GM23338 (cell line): Measurements from ENCODE around the gene MARK2. TPM values are rescaled to one million over a fixed set of nuclear protein-coding genes. Genes with fewer than 3 reads are reported as not detected.

Source experiments
- ATAC-seq: fragments of 200-7000 bp; cut with Tn5 transposase; 3 replicates; pipeline ENCODE4 v1.9.1; 2020
- DNase-seq: peaks from one replicate; pipeline ENCODE4 v3.0.0-alpha.2; 2015; ENCODE audit warnings: low spot score
- H2AFZ ChIP-seq: fragments of 200-600 bp; sonication (generic); 2 replicates; pipeline ENCODE4 v1.8.0; 2016; ENCODE audit warnings: antibody characterized with exemption, mild to moderate bottlenecking, moderate library complexity
- H3F3A ChIP-seq: fragments of 200-600 bp; sonication (generic); replicated peaks from 2 replicates; pipeline ENCODE4 v1.8.0; 2017; ENCODE audit warnings: antibody characterized with exemption, mixed run types, low read depth
- H3K27ac ChIP-seq: fragments of 200-600 bp; sonication (generic); 2 replicates; pipeline ENCODE4 v1.6.1; 2016; ENCODE audit warnings: low read depth
- H3K27me3 ChIP-seq: fragments of 200-600 bp; sonication (generic); 2 replicates; pipeline ENCODE4 v1.8.0; 2016; ENCODE audit warnings: mild to moderate bottlenecking, mixed run types, moderate library complexity; ENCODE audit not compliant: insufficient read depth
- H3K36me3 ChIP-seq: fragments of 200-600 bp; sonication (generic); 2 replicates; pipeline ENCODE4 v1.8.0; 2016; ENCODE audit warnings: mild to moderate bottlenecking; ENCODE audit not compliant: insufficient read depth
- H3K4me1 ChIP-seq: fragments of 200-600 bp; sonication (generic); 2 replicates; pipeline ENCODE4 v1.8.0; 2016; ENCODE audit warnings: mild to moderate bottlenecking, moderate library complexity; ENCODE audit not compliant: insufficient read depth
- H3K4me2 ChIP-seq: fragments of 200-600 bp; sonication (generic); 2 replicates; pipeline ENCODE4 v1.7.1; 2017; ENCODE audit warnings: mixed run types
- H3K4me3 ChIP-seq: fragments of 200-600 bp; sonication (generic); 2 replicates; pipeline ENCODE4 v1.6.1; 2016; ENCODE audit warnings: mixed run types
- H3K79me2 ChIP-seq: fragments of 200-600 bp; sonication (generic); replicated peaks from 2 replicates; pipeline ENCODE4 v1.8.0; 2017; ENCODE audit warnings: mild to moderate bottlenecking; ENCODE audit not compliant: insufficient read depth
- H3K9me2 ChIP-seq: fragments of 200-600 bp; sonication (generic); 2 replicates; pipeline ENCODE4 v1.8.0; 2017; ENCODE audit not compliant: insufficient read depth
- H4K20me1 ChIP-seq: fragments of 200-600 bp; sonication (generic); replicated peaks from 2 replicates; pipeline ENCODE4 v1.8.0; 2017; ENCODE audit warnings: mild to moderate bottlenecking; ENCODE audit not compliant: insufficient read depth
- H3K27ac Mint-ChIP-seq: 2 replicates; pipeline ENCODE4 v1.8.0; 2020; ENCODE audit warnings: inconsistent platforms, mild to moderate bottlenecking, moderate library complexity, mixed read lengths
- H3K27me3 Mint-ChIP-seq: 3 replicates; pipeline ENCODE4 v1.8.0; 2022; ENCODE audit warnings: low read depth, mild to moderate bottlenecking, moderate library complexity, mixed read lengths, inconsistent platforms; ENCODE audit not compliant: insufficient read depth, poor library complexity
- H3K36me3 Mint-ChIP-seq: 3 replicates; pipeline ENCODE4 v1.8.0; 2021; ENCODE audit warnings: low read depth, mild to moderate bottlenecking, inconsistent platforms, moderate library complexity, mixed read lengths
- H3K4me1 Mint-ChIP-seq: 3 replicates; pipeline ENCODE4 v1.8.0; 2020; ENCODE audit warnings: mild to moderate bottlenecking, inconsistent platforms, mixed read lengths
- H3K4me3 Mint-ChIP-seq: 3 replicates; pipeline ENCODE4 v1.8.0; 2021; ENCODE audit warnings: moderate library complexity, mild to moderate bottlenecking, inconsistent platforms, mixed read lengths
- H3K9me3 Mint-ChIP-seq: 3 replicates; pipeline ENCODE4 v1.8.0; 2020; ENCODE audit warnings: moderate library complexity, mild to moderate bottlenecking, inconsistent platforms, mixed read lengths
- CREB1 ChIP-seq: fragments of 250-450 bp; sonication (Bioruptor Pico); IDR thresholded peaks from 2 replicates; pipeline ENCODE4 v1.5.0; 2020; ENCODE audit warnings: low read depth, mild to moderate bottlenecking, moderate library complexity
- NANOG ChIP-seq: IDR thresholded peaks from 2 replicates; pipeline ENCODE4 v1.6.1; 2016; ENCODE audit warnings: antibody characterized with exemption, borderline replicate concordance
- POLR2AphosphoS5 ChIP-seq: IDR thresholded peaks from 2 replicates; pipeline ENCODE4 v1.6.1; 2016; ENCODE audit warnings: antibody characterized with exemption, low read depth
- STAT1 ChIP-seq: IDR thresholded peaks from one replicate; pipeline ENCODE4 v1.6.1; 2016; ENCODE audit warnings: antibody characterized with exemption; ENCODE audit not compliant: unreplicated experiment
- ZNF331 ChIP-seq: fragments of 250-450 bp; sonication (Bioruptor Pico); IDR thresholded peaks from 2 replicates; pipeline ENCODE4 v1.5.0; 2020; ENCODE audit warnings: low read depth, mild to moderate bottlenecking, moderate library complexity
- polyA plus RNA-seq: library from polyadenylated mRNA; unstranded; fragments of >200 nt; fragmentation: Nextera tagmentation; extraction: Ambion mirVana; gene quantifications from 2 replicates; pipeline ENCODE4 v1.2.1, GENCODE V29; 2016
- total RNA-seq: library from RNA; depleted of rRNA; stranded (reverse); fragments of >200 nt; shearing (Covaris generic); gene quantifications from 2 replicates; pipeline ENCODE4 v1.2.3, GENCODE V29; 2014

The MARK2 gene
- total and polyA plus RNA-seq, 2 experiments from 2014 or later = 18.7 to 42.6 TPM

GRCh38 chr11:63916837-63917691 lies 78.2 kb downstream of the MARK2 start, which contains the start of gene RCOR2:
TSS of gene RCOR2 (minus strand) at chr11:63917164. CDS start at chr11:63916456, 708 bp downstream.
- Histone ChIP-seq H3K9me2 (peaks cover 8% of the 10 kb centered on the region), H3K79me2 (peaks cover 16% of the 10 kb centered on the region), H3K27me3 (no peaks in the 10 kb centered on the region), H3K36me3 (peaks cover 8% of the 10 kb centered on the region; the same call in 1 of the 2 replicates), H3F3A (peaks cover 35% of the 10 kb centered on the region), H3K4me1 (peaks cover 27% of the 10 kb centered on the region), H3K4me2 (peak within 1 kb of the TSS; percentile 99), H4K20me1 (no peaks in the 10 kb centered on the region; the same call in 1 of the 2 replicates), H3K27ac (peak within 1 kb of the TSS; percentile 100), H2AFZ (no peak within 1 kb of the TSS), H3K4me3 (peak within 1 kb of the TSS; percentile 96)
- H3K4me3 Mint-ChIP-seq = peak within 1 kb of the TSS; percentile 94
- TF ChIP-seq POLR2AphosphoS5 (peak; percentile 79), ZNF331 (CRISPR knock-in tag) (no peak)
- DNase-seq = peak; percentile 91
- H3K9me3 Mint-ChIP-seq = peaks cover 6% of the 10 kb centered on the region; the same call in 2 of the 3 replicates
- H3K4me1 Mint-ChIP-seq = peaks cover 27% of the 10 kb centered on the region
- H3K27me3 Mint-ChIP-seq = peaks cover 24% of the 10 kb centered on the region
- ATAC-seq = peak; percentile 0; the same call in 2 of the 3 replicates
- H3K36me3 Mint-ChIP-seq = peaks cover 34% of the 10 kb centered on the region
- H3K27ac Mint-ChIP-seq = peak within 1 kb of the TSS; percentile 98

DNA sequence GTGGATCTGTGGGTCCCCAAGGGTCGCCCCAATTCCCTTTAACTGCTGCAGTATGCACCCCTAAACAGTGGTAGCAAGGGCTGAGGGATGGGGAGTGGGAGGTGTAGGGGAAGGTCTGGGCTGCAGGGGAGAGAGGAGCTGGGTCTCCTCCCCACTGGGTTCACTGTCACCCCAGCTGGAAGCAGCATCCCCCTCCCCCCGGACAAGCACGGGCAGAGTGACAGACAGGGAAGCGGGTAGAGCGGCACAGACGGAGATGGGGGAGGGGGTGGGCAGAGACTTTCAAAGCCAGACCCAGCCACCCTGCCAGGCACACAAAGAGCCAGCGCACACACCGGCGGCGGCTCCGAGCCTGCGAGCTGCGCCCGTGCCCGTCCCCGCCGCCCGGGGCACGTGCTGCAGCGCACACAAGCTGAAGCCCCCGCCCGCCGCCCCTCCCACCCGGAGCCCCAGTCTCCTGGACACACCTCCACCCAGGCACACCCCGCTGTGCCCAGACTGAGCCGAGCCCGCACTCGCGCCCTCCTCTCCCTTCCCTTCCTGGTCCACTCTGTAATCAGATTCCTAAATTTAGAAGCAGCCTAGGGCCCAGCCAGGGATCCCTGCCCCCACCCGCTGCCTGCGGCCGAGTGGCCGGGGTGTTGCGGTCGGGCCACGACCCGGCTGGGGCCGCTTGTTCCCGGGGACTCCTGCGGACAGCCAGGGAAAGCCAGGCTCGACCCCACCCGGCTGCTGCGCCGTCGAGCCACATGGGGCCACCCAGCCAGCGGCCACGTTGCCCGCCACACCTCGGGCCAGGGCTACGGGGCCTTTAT lies 79.0 kb downstream of the MARK2 start:
- DNase-seq (peak; percentile 94), ATAC-seq (peak; percentile 11)
- TF ChIP-seq POLR2AphosphoS5 = peak; percentile 59
- no peak for TF ChIP-seq CREB1 (CRISPR knock-in tag)
- TF ChIP-seq NANOG = no peak
- Mint-ChIP-seq H3K27me3 (peaks cover 24% of the 10 kb centered on the region), H3K9me3 (peaks cover 9% of the 10 kb centered on the region; the same call in 2 of the 3 replicates), H3K27ac (peak overlapping the region; percentile 99), H3K4me3 (peak overlapping the region; percentile 81), H3K36me3 (peaks cover 29% of the 10 kb centered on the region), H3K4me1 (peaks cover 19% of the 10 kb centered on the region)
- Histone ChIP-seq H3K4me1 (peaks cover 27% of the 10 kb centered on the region), H2AFZ (no peak overlapping the region), H3K4me2 (peak overlapping the region; percentile 99), H3K27me3 (no peaks in the 10 kb centered on the region), H3F3A (peaks cover 29% of the 10 kb centered on the region), H3K27ac (peak overlapping the region; percentile 100), H3K79me2 (peaks cover 16% of the 10 kb centered on the region), H3K9me2 (peaks cover 8% of the 10 kb centered on the region), H3K4me3 (peak overlapping the region; percentile 96), H4K20me1 (no peaks in the 10 kb centered on the region; the same call in 1 of the 2 replicates), H3K36me3 (peaks cover 8% of the 10 kb centered on the region; the same call in 1 of the 2 replicates)

- Histone ChIP-seq H3K27ac (peak overlapping the region; percentile 100), H3K36me3 (peaks cover 3% of the 10 kb centered on the region; the same call in 1 of the 2 replicates), H3K27me3 (no peaks in the 10 kb centered on the region), H4K20me1 (no peaks in the 10 kb centered on the region; the same call in 1 of the 2 replicates), H3K4me1 (peaks cover 27% of the 10 kb centered on the region), H2AFZ (no peak overlapping the region), H3K9me2 (peaks cover 8% of the 10 kb centered on the region), H3K4me2 (peak overlapping the region; percentile 99), H3K79me2 (peaks cover 16% of the 10 kb centered on the region), H3F3A (peaks cover 26% of the 10 kb centered on the region), H3K4me3 (peak overlapping the region; percentile 96)
- Mint-ChIP-seq H3K36me3 (peaks cover 25% of the 10 kb centered on the region), H3K27me3 (peaks cover 27% of the 10 kb centered on the region), H3K4me1 (peaks cover 19% of the 10 kb centered on the region), H3K4me3 (peak overlapping the region; percentile 81), H3K27ac (peak overlapping the region; percentile 99), H3K9me3 (peaks cover 9% of the 10 kb centered on the region; the same call in 2 of the 3 replicates)
- peak; percentile 82 for DNase-seq
- TF ChIP-seq POLR2AphosphoS5 (0 out of 2 replicates have a peak, but pooled peaks have one; percentile 4), STAT1 (no peak)
- peak; percentile 4 for ATAC-seq
Observed at GRCh38 chr11:63918507-63919191, 79.7 kb downstream of the MARK2 start.
